ENCODE data around the gene EMD.

DNA sequence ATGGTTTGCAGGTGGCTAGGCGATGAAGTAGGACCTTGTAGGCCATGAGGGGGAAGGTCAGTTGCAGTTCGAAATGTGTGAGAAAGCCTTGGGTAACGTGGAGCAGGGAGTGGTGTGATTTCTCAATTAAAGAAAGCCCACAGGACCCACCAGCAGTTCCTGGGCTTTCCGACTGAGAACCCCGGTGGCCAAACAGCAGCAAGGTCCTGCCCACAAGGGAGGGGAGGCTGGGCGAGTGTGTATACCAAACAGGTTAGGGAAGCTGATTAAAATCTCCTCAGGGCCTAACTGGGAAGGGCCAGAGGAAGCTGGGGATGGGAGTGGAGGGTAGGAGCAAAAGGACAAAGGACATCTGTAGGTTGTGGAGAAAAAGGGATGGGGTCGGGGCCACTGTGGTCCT lies 51.8 kb downstream of the EMD start:
- TF ChIP-seq, protein P1, sequence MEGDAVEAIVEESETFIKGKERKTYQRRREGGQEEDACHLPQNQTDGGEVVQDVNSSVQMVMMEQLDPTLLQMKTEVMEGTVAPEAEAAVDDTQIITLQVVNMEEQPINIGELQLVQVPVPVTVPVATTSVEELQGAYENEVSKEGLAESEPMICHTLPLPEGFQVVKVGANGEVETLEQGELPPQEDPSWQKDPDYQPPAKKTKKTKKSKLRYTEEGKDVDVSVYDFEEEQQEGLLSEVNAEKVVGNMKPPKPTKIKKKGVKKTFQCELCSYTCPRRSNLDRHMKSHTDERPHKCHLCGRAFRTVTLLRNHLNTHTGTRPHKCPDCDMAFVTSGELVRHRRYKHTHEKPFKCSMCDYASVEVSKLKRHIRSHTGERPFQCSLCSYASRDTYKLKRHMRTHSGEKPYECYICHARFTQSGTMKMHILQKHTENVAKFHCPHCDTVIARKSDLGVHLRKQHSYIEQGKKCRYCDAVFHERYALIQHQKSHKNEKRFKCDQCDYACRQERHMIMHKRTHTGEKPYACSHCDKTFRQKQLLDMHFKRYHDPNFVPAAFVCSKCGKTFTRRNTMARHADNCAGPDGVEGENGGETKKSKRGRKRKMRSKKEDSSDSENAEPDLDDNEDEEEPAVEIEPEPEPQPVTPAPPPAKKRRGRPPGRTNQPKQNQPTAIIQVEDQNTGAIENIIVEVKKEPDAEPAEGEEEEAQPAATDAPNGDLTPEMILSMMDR (IDR thresholded peaks at IDR 0.05; ENCODE audit: insufficient read depth, low read length, poor library complexity, severe bottlenecking), result no peak
- TF ChIP-seq EZH2phosphoT487 (conservative IDR thresholded peaks at IDR 0.05; ENCODE audit: low read length), result no peak

All from SU-DHL-6 (cell line).